Left lung (tissue), 10 donors: ENCODE data around the gene PSEN2. TPM values are rescaled to one million over a fixed set of nuclear protein-coding genes. Genes with fewer than 3 reads are reported as not detected.
A peak's percentile ranks its signal among the peaks of the same experiment; 100 is the strongest.
"Not testable (repeated sequence)": the region's sequence is repeated elsewhere in the genome, so short reads cannot be mapped to it uniquely, and the experiment has no call there.

Experiments
- ATAC-seq: fragments of 200-7000 bp; cut with Tn5 transposase; one replicate; pipeline ENCODE4 v1.9.1; 2020; ENCODE audit warnings: moderate library complexity
- DNase-seq, 4 donors: peaks; one replicate each; pipeline ENCODE4 v3.0.0-alpha.2; 2013 to 2020
- H3K27ac ChIP-seq, 2 donors: fragments of 200-600 bp; sonication (generic) in 1 of 2; one replicate each; pipeline versions ENCODE4 v1.5.0 to v1.8.0; 2020 to 2021
- H3K27me3 ChIP-seq, 2 donors: fragments of 200-600 bp; sonication (generic) in 1 of 2; one replicate each; pipeline versions ENCODE4 v1.5.0 to v1.8.0; 2020 to 2021
- H3K36me3 ChIP-seq, 2 donors: fragments of 200-600 bp; sonication (generic) in 1 of 2; one replicate each; pipeline versions ENCODE4 v1.5.0 to v1.8.0; 2020 to 2021
- H3K4me1 ChIP-seq, 2 donors: fragments of 200-600 bp; one replicate each; pipeline ENCODE4 v1.8.0; 2021
- H3K4me3 ChIP-seq, 2 donors: fragments of 200-600 bp; sonication (generic) in 1 of 2; one replicate each; pipeline versions ENCODE4 v1.5.0 to v1.8.0; 2020 to 2021; ENCODE audit warnings: mild to moderate bottlenecking in 1 of 2
- H3K9me3 ChIP-seq, 2 donors: fragments of 200-600 bp; sonication (generic) in 1 of 2; one replicate each; pipeline versions ENCODE4 v1.5.0 to v1.8.0; 2020 to 2021
- intact Hi-C, 2 donors: fragments of 100-400 bp; cut with DNase I; formaldehyde crosslinking; loops; one replicate each; pipeline versions ENCODE4 v1.11.2 to v1.14.2; 2022
- polyA plus RNA-seq, 6 donors: library from polyadenylated mRNA; unstranded; fragments of 120-200 nt; gene quantifications; one replicate each; pipeline ENCODE4 v1.2.1, GENCODE V29; 2013; ENCODE audit not compliant: insufficient read length in 6 of 6
- total RNA-seq, 2 donors: library from RNA; stranded (reverse); fragmentation: NEBNext Ultra II Directional; extraction: Animal tissue kit (Norgen Biotek cat#: 25700); gene quantifications; one replicate each; pipeline ENCODE4 v1.2.1, GENCODE V29; 2021
- TF ChIP-seq, protein P1 (sequence below), 2 donors: fragments of 200-600 bp; sonication (generic) in 1 of 2; IDR thresholded peaks; one replicate each; pipeline versions ENCODE4 v1.5.0 to v1.8.0; 2021; ENCODE audit warnings: antibody characterized with exemption in 2 of 2
- donor health status: DM: no; HTN: yes; CAD: no.
- donor health status: DM: no; HTN: no; CAD: no.

PSEN2 gene
- total and polyA plus RNA-seq, 8 donors: 9.2 to 24.8 (median 11.5) TPM

DNA sequence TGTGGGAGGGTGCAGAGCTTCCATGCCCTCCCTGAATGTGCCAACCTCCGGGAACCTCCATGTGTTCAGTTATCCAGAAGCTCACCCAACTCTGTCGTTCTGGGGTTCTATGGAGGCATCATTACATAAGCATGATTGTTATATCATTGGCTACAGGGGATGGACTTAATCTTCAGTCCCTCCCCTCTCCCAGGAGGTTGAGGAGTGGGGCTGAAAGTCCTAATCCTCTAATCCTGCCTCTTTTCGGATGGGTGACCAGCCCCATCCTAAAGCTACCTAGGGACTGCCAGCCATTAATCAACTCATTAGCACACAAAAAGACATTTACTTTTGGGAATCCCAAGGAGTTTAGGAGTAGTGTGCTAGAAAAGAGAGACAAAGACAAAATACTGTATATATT, 32.0 kb upstream of the PSEN2 start:
- DNase-seq (no peak), ATAC-seq (no peak)
- no peak overlapping the region for H3K27ac ChIP-seq
- H3K36me3 ChIP-seq: no peaks in the 10 kb centered on the region
- TF ChIP-seq, protein P1, sequence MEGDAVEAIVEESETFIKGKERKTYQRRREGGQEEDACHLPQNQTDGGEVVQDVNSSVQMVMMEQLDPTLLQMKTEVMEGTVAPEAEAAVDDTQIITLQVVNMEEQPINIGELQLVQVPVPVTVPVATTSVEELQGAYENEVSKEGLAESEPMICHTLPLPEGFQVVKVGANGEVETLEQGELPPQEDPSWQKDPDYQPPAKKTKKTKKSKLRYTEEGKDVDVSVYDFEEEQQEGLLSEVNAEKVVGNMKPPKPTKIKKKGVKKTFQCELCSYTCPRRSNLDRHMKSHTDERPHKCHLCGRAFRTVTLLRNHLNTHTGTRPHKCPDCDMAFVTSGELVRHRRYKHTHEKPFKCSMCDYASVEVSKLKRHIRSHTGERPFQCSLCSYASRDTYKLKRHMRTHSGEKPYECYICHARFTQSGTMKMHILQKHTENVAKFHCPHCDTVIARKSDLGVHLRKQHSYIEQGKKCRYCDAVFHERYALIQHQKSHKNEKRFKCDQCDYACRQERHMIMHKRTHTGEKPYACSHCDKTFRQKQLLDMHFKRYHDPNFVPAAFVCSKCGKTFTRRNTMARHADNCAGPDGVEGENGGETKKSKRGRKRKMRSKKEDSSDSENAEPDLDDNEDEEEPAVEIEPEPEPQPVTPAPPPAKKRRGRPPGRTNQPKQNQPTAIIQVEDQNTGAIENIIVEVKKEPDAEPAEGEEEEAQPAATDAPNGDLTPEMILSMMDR (IDR thresholded peaks at IDR 0.05): no peak
- intact Hi-C loops: no loop called here
- no peaks in the 10 kb centered on the region for H3K9me3 ChIP-seq
- no peak overlapping the region for H3K4me3 ChIP-seq
- H3K27me3 ChIP-seq: no peaks in the 10 kb centered on the region
- H3K4me1 ChIP-seq: no peaks in the 10 kb centered on the region

DNA sequence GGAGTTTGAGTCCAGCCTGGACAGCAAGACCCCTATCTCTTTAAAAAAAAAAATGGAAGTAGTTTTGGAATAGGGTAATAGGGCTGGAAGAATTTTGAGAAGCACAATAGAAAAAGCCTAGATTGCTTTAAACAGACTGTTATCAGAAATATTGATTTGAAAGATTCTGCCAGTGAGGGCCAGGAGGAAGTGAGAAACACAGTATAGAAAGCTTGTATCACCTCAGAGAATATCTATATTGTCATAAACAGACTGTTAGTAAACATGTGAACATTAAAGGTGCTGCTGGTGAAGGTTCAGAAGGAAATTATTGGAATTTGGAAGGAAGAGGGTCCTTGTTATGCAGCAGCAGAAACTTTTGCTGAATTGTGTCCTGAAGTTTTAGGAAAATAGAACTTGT, 24.8 kb upstream of the PSEN2 start:
- no peak for DNase-seq
- H3K27ac ChIP-seq: no peak overlapping the region
- H3K4me3 ChIP-seq: no peak overlapping the region
- no peaks in the 10 kb centered on the region for H3K9me3 ChIP-seq
- ATAC-seq: no peak
- H3K27me3 ChIP-seq: no peaks in the 10 kb centered on the region
- H3K36me3 ChIP-seq: no peaks in the 10 kb centered on the region
- H3K4me1 ChIP-seq: no peaks in the 10 kb centered on the region
- TF ChIP-seq, protein P1 (IDR thresholded peaks at IDR 0.05): no peak
- intact Hi-C loops: no loop called here

DNA sequence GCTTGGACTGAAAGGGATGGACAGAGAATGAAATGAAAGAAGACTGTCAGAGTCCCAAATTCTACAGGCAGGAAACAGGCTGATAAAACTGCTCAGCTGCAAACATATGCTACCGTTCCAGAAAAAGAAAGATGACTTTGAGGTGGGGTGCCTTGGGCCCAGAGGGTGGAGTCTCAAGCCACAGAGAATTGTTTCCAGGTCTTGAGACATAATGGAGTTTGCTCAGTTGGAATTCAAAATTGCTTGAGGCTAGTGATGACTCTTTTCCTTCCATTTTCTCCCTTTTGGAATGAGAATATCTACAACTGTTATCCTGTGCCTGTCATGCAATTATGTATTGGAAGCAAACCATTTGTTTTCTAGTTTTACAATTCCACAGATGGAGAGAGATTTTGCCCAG, 23.6 kb upstream of the PSEN2 start:
- H3K27me3 ChIP-seq: no peaks in the 10 kb centered on the region
- no peak overlapping the region for H3K4me3 ChIP-seq
- TF ChIP-seq, protein P1 (IDR thresholded peaks at IDR 0.05): no peak
- intact Hi-C loops: no loop called here
- H3K9me3 ChIP-seq: no peaks in the 10 kb centered on the region
- no peak for DNase-seq
- no peaks in the 10 kb centered on the region for H3K36me3 ChIP-seq
- no peak overlapping the region for H3K27ac ChIP-seq
- H3K4me1 ChIP-seq: no peaks in the 10 kb centered on the region
- ATAC-seq: no peak

DNA sequence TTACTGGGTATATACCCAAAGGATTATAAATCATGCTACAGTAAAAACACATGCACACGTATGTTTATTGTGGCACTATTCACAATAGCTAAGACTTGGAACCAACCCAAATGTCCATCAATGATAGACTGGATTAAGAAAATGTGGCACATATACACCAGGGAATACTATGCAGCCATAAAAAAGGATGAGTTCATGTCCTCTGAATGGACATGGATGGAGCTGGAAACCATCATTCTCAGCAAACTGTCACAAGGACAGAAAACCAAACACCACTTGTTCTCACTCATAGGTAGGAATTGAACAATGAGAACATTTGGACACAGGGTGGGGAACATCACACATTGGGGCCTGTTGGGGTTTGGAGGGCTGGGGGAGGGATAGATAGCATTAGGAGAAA, 15.9 kb upstream of the PSEN2 start:
- DNase-seq, H3K27ac ChIP-seq, ATAC-seq, H3K4me1 ChIP-seq, H3K4me3 ChIP-seq, H3K36me3 ChIP-seq, H3K9me3 ChIP-seq, H3K27me3 ChIP-seq, intact Hi-C loops: not testable (repeated sequence)

DNA sequence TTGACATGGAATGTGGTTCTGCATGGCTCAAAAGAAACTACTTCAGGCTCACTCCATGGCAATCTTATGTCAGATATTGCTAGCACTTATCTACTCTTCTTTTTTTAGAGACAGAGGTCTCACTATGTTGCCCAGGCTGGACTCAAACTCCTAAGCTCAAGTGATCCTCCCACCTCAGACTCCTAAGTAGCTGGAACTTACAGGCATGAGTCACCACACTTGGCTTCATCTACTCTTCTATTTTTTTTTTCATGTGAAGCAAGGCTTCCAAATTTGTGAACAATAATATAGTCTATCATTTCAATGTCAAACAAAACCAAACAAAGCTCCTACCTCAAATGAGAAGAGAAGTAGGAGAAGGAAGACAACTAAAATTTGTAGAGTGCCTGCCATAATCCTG, 7.5 kb upstream of the PSEN2 start:
- no peaks in the 10 kb centered on the region for H3K4me1 ChIP-seq
- no peaks in the 10 kb centered on the region for H3K9me3 ChIP-seq
- H3K4me3 ChIP-seq: no peak overlapping the region
- H3K27ac ChIP-seq: no peak overlapping the region
- no peaks in the 10 kb centered on the region for H3K27me3 ChIP-seq
- ATAC-seq (peak; percentile 37), DNase-seq (no peak)
- no peaks in the 10 kb centered on the region for H3K36me3 ChIP-seq
- TF ChIP-seq, protein P1 (IDR thresholded peaks at IDR 0.05): no peak
- intact Hi-C loops: no loop called here

DNA sequence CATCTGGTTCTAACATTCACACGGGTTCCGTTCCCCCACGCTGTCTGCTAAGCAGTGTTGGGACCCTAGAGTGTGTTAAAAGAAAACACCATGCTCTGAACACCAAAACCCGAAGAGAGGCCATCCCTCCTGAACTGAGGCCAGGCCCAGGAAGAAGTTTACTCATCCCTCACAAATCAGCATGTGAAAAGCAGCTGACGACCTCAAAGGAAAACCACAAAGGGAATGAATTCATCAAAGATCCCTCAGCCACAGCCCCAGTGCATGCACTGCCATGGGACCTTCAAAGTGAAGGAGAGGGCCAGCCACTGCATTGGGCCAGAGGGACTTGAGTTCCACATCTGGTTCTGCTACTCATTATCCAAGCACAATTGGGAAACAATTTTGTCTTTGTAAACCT, 7.0 kb upstream of the PSEN2 start:
- Histone ChIP-seq H3K27me3 (no peaks in the 10 kb centered on the region), H3K36me3 (no peaks in the 10 kb centered on the region), H3K27ac (no peak overlapping the region), H3K4me1 (no peaks in the 10 kb centered on the region), H3K4me3 (no peak overlapping the region), H3K9me3 (no peaks in the 10 kb centered on the region)
- peak; percentile 32 for ATAC-seq
- TF ChIP-seq, protein P1 (IDR thresholded peaks at IDR 0.05): no peak
- intact Hi-C loops: no loop called here
- DNase-seq: no peak
